Stimulated activated CD4-positive, alpha-beta T cell treated with anti-CD3 and anti-CD28 coated beads, TNF-alpha, amount 100 ng/mL, for 48 hours (primary cell): ENCODE measurements around the gene MLNR.

Experiments used
- DNase-seq, 3 donors: peaks; one replicate each; pipeline ENCODE4 v3.0.0-alpha.2; 2020; ENCODE audit warnings: low read depth in 3 of 3

The MLNR gene

DNA sequence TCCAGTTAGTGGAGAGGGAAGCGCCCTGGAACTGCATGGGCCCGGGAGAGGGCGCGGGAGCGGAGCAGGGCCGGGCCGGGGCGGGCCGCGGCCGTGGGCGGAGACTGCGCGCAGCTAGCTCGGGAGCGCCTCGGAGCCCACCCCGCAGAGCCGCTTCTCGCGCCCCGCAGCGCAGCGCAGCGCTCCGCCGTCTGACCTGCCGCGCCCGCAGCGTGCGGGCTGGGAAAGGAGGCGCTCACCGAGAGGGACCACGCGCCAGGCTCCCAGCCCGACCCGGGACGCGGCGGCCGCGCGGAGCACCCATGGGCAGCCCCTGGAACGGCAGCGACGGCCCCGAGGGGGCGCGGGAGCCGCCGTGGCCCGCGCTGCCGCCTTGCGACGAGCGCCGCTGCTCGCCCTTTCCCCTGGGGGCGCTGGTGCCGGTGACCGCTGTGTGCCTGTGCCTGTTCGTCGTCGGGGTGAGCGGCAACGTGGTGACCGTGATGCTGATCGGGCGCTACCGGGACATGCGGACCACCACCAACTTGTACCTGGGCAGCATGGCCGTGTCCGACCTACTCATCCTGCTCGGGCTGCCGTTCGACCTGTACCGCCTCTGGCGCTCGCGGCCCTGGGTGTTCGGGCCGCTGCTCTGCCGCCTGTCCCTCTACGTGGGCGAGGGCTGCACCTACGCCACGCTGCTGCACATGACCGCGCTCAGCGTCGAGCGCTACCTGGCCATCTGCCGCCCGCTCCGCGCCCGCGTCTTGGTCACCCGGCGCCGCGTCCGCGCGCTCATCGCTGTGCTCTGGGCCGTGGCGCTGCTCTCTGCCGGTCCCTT is at the start of gene MLNR:
Gene MLNR, plus strand, starts transcription at position 303 of the 820 bp plus-strand sequence. Its CDS starts 0 bp downstream, at position 303.
- peak in 1 of 3 donors; percentile 21 for DNase-seq

- no peak for DNase-seq
Observed at GRCh38 chr13:49171359-49171758, 48.8 kb upstream of the MLNR start.

DNA sequence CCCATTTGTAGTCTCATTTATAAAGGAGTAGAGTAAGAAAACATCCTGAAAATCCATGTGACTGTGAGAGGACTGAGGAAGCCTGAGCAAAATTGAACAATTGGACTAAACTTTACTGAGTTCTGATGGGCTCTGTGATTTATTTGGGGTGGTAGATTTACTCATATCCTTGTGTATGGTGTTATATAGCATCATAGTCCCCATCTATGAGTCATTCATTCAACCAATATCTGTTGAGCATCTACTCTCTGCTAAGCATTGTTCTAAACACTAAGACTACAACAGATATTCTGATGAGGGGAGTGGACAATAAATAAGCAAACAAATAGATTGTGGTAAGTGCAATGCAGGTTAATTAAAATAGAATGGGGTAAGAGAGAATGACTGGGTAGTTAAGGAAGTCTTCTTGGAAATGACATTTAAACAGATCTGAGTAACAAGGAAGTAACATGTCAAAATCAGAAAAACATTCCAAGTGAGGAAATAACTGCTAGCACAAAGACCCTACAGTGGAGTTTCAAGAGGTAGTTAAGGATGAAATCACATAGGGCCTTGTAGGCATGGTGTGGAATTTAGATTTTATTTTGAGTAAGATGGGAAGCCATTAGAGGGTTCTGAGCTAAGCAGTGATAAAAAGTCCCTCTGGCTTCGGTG is 36.3 kb upstream of the MLNR start:
- no peak for DNase-seq

DNA sequence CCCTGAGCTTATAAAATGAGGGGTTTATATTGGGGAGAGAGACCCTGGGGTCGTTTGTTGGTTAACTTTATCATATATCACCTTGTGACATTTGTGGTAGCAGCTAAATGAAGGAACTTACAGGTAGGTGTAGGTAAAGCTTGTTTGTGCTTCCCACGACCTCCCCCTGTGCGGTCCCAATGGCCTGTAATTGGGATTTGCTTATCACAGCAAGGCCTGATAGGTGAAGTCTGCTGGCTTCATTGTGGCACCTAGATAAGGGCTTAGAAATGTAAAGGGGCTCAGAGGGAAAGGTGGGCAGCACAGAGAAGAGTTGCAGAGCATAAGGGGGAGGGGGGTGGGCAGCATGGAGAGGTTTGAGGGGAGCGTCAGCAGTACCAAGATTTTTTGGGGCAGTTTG is 35.5 kb upstream of the MLNR start:
- DNase-seq = no peak

DNA sequence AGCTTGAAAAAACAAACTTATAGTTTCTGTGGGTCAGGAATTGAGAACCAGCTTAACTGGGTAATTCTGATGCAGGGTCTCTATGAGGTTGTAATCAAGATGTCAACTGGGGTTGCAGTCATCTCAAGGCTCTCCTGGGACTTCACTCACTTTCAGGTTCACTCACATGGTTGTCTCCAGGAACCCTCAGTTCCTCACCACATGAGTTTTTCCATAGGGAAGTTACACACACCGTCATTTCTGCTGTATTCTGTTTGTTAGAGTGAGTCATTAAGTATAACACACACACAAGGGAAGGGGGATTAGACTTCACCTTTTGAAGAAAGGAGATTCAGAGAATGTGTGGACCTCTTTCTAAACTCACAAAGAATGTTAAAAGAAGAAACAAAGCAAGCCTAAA is 34.9 kb upstream of the MLNR start:
- DNase-seq = no peak

- DNase-seq = no peak
Observed at GRCh38 chr13:49190901-49191300, 29.2 kb upstream of the MLNR start.

DNA sequence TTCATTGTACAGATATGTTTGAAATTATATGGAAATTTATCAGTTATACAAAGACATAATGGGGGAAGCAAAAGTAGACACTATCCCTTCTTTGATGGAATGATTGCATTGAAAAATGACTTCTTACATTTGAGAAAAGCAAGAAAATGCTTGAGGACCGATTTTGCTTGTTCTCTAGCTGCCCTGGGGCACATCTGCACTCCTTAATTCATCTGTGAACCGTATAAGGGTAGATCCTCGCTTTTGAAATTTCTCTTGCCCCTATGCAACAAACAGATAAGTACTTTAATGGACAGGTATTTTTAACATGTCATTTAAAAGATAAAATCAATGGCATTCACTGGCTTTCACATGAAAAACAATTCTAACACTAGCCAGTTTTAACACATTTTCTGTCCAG is 13.5 kb upstream of the MLNR start:
- DNase-seq = no peak

DNA sequence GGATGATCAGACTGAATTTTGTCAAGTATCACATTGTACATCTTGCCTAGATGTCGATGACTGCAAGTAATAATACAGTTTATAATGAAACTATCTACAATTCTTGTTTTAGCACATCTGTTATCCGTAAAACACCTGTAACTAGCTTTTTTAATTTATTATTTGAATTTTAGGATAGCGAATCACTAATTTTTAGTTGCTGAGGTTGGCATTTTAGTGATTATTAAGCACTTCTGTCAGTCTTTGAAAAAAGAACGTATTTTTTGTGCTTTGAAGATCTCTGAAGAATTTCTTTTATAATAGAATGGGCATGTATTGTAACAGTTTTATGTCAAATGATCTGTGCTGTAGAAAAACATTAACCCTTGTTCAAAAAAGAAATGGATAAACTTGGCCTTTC is 11.5 kb upstream of the MLNR start:
- DNase-seq = no peak

DNA sequence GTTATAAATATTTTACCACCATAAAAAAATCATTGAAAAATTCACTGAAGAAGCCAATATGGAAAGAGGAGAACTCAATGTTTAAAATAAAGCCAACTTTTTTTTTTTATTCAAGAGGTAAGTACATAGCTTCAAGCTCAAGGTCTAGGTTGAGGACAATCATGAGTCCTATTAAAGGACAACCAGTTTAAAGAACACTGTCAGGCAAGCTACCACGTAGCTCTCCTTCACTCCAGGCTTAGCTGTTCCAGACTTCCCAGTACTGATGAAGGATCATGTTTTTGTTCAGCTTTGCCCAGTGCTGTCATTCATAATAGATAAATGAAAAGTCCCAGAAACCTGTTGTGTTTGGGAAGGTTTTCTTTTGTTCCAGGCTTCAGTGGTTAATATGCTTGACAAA is 10.0 kb upstream of the MLNR start:
- DNase-seq = no peak

DNA sequence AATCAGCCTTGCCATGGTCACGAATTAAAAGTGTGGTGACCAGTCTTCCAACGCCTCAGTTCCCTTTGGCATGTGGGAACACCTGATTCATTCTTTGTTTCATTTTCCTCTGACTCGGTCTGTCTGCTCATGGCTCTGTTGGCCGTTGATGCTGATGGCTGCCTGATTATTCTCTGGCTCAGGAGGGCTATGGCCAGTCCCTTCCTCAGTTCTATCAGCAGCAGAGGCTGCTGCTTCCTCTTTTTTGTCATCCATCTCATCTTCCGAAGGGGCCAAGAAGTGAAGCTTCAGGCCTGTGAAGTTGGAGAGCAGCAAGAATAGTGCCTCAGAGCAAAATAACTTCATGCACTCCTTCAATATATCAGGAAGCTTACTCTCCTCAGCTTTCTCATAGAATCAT is 9.5 kb upstream of the MLNR start:
- no peak for DNase-seq

- no peak for DNase-seq
Observed at GRCh38 chr13:49213539-49213938, 6.6 kb upstream of the MLNR start.

DNA sequence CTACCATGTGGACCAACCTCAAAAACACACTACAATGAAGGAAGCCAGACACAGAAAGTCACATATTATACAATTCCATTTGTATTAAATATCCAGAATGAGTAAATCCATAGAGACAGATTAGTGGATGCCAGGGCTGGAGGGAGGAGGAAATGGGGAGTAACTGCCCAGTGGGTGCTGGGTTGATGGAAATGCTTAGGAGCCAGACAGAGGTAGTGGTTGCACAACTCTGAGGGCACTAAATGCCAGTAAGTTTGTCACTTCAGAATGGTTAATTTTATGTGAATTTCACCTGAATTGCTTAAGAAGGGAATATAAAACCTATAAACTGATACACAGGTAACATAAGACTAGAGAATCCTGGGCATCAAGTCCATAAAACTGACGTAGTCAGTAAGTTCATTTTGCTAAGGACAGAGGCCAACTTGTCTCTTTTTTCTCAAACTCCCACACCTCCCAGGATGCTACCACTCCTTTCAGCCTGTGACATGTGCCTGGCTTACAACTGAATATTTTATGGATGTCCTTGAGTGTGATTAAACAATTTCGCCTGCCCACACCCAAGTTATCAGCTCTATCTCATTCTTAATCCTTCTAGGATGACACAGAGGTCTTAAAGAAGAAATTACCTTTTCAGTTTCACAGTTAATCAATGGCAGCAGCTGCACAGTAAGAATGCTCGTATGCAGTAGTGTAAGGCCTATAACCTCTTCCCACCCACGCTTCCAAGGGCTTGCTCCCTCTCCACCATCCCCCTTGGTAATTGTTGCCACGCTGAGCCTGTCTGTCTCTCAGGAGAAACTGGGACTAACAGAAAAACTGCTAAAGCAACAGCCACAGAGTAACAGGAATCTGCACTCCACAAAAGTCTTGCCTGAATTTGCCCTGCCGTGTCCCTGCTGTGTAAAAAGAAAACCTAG is 5.9 kb upstream of the MLNR start:
- no peak for DNase-seq

DNA sequence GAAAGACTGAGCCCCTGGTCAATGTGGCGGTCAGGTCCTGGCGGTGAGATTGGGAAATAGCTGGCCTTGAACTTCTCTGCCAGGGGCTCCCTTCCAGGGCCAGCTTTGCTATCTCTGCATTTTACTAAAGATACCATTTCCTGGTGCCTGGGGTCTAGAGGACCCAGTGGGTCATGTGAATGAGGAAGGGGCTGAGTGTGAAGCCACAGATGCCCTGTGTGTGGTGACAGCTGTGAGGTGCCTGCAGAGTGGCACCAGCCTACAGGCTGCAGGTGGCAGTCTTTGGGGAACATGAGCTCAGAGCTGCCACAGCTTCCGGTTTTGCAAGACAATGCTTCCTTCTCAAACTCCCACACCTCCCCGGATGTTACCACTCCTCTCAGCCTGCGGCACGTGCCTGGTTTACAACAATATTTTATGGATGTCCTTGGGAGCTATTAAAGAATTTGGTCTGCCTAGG is 5.2 kb upstream of the MLNR start:
- peak; percentile 11 to 29 (median 20) for DNase-seq

- DNase-seq = no peak
Observed at GRCh38 chr13:49216334-49216733, 3.8 kb upstream of the MLNR start.

DNA sequence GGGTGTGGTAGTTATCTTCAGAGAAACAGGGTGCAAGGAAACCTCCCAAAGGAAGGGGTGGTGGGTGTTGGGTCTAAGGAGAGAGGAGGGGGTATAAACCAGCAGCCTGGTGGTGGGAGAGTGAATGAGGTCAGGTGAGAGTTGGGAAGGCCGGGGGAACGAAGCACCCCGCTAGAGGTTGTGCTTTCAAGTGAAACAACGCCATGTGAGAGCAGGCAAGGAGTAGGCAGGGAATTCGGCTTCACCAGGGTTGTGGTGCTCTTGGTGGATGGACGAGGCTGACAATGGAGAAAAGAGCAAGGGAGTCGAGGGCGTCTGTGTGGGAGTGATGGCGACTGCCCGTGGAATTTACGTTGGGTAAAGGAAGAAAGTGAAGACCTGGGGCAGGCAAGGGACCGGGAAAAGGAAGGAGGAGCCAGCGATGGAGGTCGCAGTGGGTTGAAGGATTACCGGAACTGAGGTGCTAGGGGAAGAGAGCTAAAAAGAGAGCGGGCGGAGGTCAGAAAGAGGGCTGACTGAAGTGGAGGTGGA is 2.1 kb upstream of the MLNR start:
- DNase-seq = no peak

DNA sequence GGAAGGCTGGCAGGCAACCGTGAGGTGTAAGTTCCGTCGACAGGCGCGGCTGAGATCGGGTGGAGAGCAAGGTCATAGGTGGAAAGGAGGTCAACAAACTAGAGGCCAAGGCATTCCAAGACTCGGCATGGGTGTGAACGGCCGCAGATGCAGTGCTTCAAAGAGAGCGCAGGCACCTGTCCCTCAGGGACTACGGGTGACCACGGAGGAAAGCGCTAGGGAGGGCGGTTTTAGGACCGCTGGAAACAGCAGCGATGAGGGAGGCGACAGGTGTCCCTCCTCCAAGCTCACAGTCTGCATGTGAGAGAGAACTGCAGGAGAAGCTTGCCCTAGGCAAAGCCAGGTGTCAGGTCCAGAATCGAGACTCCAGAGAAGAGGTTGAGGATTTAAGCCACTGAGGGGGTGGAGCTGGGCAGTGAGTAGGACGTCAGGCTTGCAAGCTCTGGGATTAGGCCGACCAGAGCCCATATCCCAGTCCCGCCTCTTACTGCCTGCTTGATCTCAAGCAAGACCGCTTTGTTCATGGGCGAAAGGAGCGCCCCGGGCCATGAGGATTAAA is 1.6 kb upstream of the MLNR start:
- no peak for DNase-seq

DNA sequence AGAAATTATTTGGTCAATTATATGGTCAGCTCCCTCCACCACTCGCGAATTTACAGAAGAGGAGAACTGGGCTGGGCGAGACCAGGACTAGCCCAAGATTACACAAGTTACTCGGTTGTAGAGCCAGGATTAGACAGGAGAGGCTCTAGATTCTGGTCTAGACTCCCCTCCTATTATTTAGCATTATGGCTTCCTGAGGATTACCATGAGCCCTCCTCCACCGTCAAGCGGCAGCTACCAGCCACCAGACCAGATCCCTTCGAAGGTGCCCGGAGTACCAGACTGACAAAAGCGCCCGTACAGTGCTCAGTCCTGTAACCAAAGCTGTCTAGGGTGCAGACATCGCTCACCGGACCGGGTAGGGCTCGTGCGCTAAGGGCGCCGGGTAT is 497 bp upstream of the MLNR start:
- DNase-seq = no peak

- DNase-seq = no peak
Observed at GRCh38 chr13:49220856-49221589, 885 bp downstream of the MLNR start.

DNA sequence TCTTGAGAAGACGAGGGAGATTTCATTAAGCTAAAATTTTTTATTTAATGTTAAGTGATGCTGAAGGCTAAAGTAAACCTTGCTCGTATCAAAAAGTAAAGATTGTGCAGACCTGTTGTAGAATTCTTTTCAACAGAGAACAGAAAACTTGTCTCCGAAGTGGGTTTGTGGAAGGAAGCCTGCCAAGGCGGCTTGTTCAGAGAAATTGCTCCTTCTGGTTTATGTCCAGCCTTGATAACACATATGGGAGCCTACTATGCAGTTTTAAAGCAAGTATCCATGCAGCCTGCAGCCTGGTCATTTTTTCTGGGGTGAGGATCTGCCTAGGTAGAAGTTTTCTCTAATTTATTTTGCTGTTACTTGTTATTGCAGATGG is 1.4 kb downstream of the MLNR start:
- no peak for DNase-seq

DNA sequence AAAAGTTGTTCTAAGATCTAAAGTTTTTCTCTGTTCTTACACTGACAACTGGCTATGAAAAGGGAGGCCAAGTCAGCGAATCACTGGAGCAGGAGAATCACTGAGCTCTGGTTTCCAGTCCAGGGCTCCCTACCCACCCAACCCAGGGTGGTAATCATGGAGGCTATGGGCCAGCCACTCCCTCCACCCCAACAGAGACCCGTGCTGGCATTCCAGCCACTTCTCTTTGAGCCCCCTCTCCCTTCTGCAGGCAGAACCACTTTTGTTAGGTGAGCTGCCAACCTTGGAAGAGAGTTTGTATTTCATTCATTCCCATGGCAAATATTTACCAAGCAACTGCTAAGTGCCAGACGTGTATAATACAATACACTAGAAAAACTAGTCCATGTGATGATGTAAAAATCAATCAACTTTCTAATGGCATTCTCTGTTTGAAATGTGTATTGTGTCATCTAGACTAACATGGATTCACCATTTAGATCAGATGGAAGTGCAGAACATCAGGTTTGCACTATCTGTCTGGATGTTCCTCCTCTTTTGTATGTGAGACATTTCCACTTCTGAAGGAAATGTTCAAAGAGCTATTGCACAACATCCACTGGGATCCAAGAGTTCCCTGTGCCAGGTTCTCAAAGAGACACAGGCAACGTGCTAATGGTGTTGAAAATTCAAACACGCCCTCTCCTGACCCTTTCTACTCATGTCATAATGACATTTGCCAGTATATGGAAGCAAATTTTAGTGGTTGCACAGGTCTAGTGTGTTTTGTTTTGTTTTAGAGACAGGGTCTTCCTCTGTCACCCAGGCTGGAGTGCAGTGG is 5.3 kb downstream of the MLNR start:
- no peak for DNase-seq
